Panc1 (cell line): Measurements from ENCODE around the gene SLIT1. TPM values are rescaled to one million over a fixed set of nuclear protein-coding genes. Genes with fewer than 3 reads are reported as not detected.

ENCODE experiments used
- ATAC-seq: fragments of 200-7000 bp; cut with Tn5 transposase; 2 replicates; pipeline ENCODE4 v1.9.1; 2020; ENCODE audit warnings: mild to moderate bottlenecking, moderate library complexity
- BruUV-seq: library from RNA; stranded (reverse); fragments of 400-500 nt; replicated peaks from 2 replicates; lab custom pipeline; 2021; lab: Mats Ljungman, UMichigan
- CTCF ChIA-PET: fragments of 300-600 bp; sonication (Branson Sonifier 250); formaldehyde crosslinking; loops from one replicate; lab custom pipeline; 2022; ENCODE audit warnings: antibody characterized with exemption; lab: Charles Lee
- POLR2A ChIA-PET: fragments of 300-600 bp; sonication (Branson Sonifier 250); formaldehyde crosslinking; loops from one replicate; lab custom pipeline; 2022; ENCODE audit warnings: antibody characterized with exemption; lab: Charles Lee
- DNase-seq: peaks from one replicate; pipeline ENCODE4 v3.0.0-alpha.2; 2010; ENCODE audit warnings: low read depth, low spot score
- H3K27ac ChIP-seq: 2 replicates; pipeline ENCODE4 v1.5.1; 2011; ENCODE audit warnings: mild to moderate bottlenecking, low read length, inconsistent platforms
- H3K27me3 ChIP-seq: fragments of 200-500 bp; sonication (Bioruptor generic); 2 replicates; pipeline ENCODE4 v1.6.0; 2014; ENCODE audit warnings: low read length, inconsistent platforms; ENCODE audit not compliant: control insufficient read depth, insufficient read depth
- H3K36me3 ChIP-seq: fragments of 200-500 bp; sonication (Bioruptor generic); 2 replicates; pipeline ENCODE4 v1.5.1; 2014; ENCODE audit warnings: inconsistent platforms, mild to moderate bottlenecking, low read length, moderate library complexity; ENCODE audit not compliant: control insufficient read depth, insufficient read depth
- H3K4me1 ChIP-seq: 2 replicates; pipeline ENCODE4 v1.5.1; 2011; ENCODE audit warnings: inconsistent platforms, mild to moderate bottlenecking, low read length, moderate library complexity; ENCODE audit not compliant: control insufficient read depth, insufficient read depth
- H3K4me3 ChIP-seq, 2 experiments: 2 replicates each; pipeline ENCODE4 v1.5.1; 2011 to 2012; ENCODE audit warnings: low read depth in 2 of 2, low read length in 2 of 2, mild to moderate bottlenecking in 2 of 2, inconsistent platforms in 1 of 2, moderate library complexity in 1 of 2
- H3K9me3 ChIP-seq: fragments of 200-500 bp; sonication (Bioruptor generic); 2 replicates; pipeline ENCODE4 v1.5.1; 2014; ENCODE audit warnings: low read depth, mild to moderate bottlenecking, inconsistent platforms, low read length, moderate library complexity; ENCODE audit not compliant: control insufficient read depth, insufficient read depth
- CTCF ChIP-seq: fragments of 450-650 bp; IDR thresholded peaks from 2 replicates; pipeline ENCODE4 v1.5.1; 2017; ENCODE audit warnings: mild to moderate bottlenecking
- POLR2AphosphoS5 ChIP-seq: IDR thresholded peaks from 2 replicates; pipeline ENCODE4 v1.6.1; 2012; ENCODE audit warnings: mild to moderate bottlenecking, low read depth, low read length, moderate library complexity
- REST ChIP-seq, 2 experiments: IDR thresholded peaks; 2 replicates each; pipeline ENCODE4 v1.6.1; 2011 to 2012; ENCODE audit warnings: low read depth in 2 of 2, control low read depth in 1 of 2, low read length in 1 of 2, mild to moderate bottlenecking in 1 of 2, moderate library complexity in 1 of 2; ENCODE audit not compliant: insufficient read depth in 1 of 2
- SIN3A ChIP-seq: IDR thresholded peaks from 2 replicates; pipeline ENCODE4 v1.6.1; 2012; ENCODE audit warnings: low read depth, mild to moderate bottlenecking, low read length, moderate library complexity, borderline replicate concordance; ENCODE audit not compliant: insufficient read depth
- TCF7L2 ChIP-seq: IDR thresholded peaks from 2 replicates; pipeline ENCODE4 v1.6.1; 2011; ENCODE audit warnings: mild to moderate bottlenecking, low read depth, low read length, inconsistent platforms
- in situ Hi-C: cut with HindIII; loops from 2 replicates; pipeline ENCODE4 v1.10.0; 2016; ENCODE audit warnings: low sequenced_read_pairs, low pct_unique_long_range_greater_than_20kb
- intact Hi-C: fragments of 100-400 bp; cut with micrococcal nuclease; formaldehyde crosslinking; loops from one replicate; pipeline ENCODE4 v1.10.0; 2022; ENCODE audit not compliant: unreplicated experiment
- total RNA-seq: library from RNA; stranded (reverse); gene quantifications from one replicate; pipeline ENCODE4 v1.2.1, GENCODE V29; 2021; ENCODE audit not compliant: unreplicated experiment

Gene SLIT1
- total RNA-seq, 1 experiment from 2014 or later: 2.6 TPM

DNA sequence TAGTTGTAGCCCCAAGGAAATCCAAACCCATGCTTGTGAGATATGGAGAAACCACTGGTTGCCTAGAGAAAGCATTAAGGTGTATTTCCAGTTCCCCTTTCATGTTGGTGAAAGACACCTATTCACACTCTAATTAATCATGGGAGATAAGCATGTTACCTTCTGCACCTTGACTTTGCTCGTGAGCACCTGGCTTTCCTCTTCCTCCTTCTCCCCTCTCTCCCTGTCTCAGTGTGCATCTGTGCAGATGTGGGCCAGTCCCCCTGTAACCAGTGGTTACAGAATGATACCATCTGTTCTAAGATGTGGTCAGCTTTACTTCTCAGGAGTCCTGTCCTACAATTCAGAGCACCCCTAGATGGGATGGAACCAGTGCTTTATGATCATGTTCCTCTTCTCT lies 193.0 kb downstream of the SLIT1 start:
- DNase-seq: no peak
- Histone ChIP-seq H3K36me3 (no peaks in the 10 kb centered on the region), H3K4me3 (no peak overlapping the region), H3K9me3 (no peaks in the 10 kb centered on the region), H3K27me3 (no peaks in the 10 kb centered on the region), H3K4me1 (no peaks in the 10 kb centered on the region), H3K27ac (no peak overlapping the region)
- no peak for ATAC-seq
- no peak for TF ChIP-seq POLR2AphosphoS5
- no peak for TF ChIP-seq TCF7L2
- no peak for TF ChIP-seq CTCF
- no peak for TF ChIP-seq SIN3A
- no peak for TF ChIP-seq REST (IDR thresholded peaks at IDR 0.05; ENCODE audit: insufficient read depth in 1 of 2, low read depth in 2 of 2, low read length in 1 of 2)
- BruUV-seq: no TSS peak
- CTCF ChIA-PET: interaction anchor here (0.5 kb wide), 1 partner anchor 180 kb away, joined by 3 read pairs; no protein-coding TSS in a partner anchor
- POLR2A ChIA-PET: no interaction called here
- intact Hi-C loops (no loop called here), in situ Hi-C loops (no loop called here)

- no peaks in the 10 kb centered on the region for H3K36me3 ChIP-seq
- ChIA-PET POLR2A (no interaction called here), CTCF (no interaction called here)
- no peak for DNase-seq
- in situ Hi-C loops: no loop called here
- no peaks in the 10 kb centered on the region for H3K4me1 ChIP-seq
- intact Hi-C loops: no loop called here
- no peak overlapping the region for H3K4me3 ChIP-seq
- BruUV-seq: no TSS peak
- no peak for TF ChIP-seq CTCF
- no peak for TF ChIP-seq SIN3A
- no peak for TF ChIP-seq TCF7L2
- no peaks in the 10 kb centered on the region for H3K27me3 ChIP-seq
- ATAC-seq: no peak
- H3K27ac ChIP-seq: no peak overlapping the region
- no peaks in the 10 kb centered on the region for H3K9me3 ChIP-seq
Observed at GRCh38 chr10:96991313-96991841, 194.4 kb downstream of the SLIT1 start.
